Urinary bladder (tissue), 4 donors: ENCODE measurements around the gene CCDC3. TPM values are rescaled to one million over a fixed set of nuclear protein-coding genes. Genes with fewer than 3 reads are reported as not detected.
"Not testable (repeated sequence)": the region's sequence is repeated elsewhere in the genome, so short reads cannot be mapped to it uniquely, and the experiment has no call there.

Source experiments
- DNase-seq: peaks from one replicate; pipeline ENCODE4 v3.0.0-alpha.2; 2015; ENCODE audit errors: extremely low spot score
- H3K27ac ChIP-seq: one replicate; pipeline ENCODE4 v1.5.1; 2013; ENCODE audit warnings: low read depth, mild to moderate bottlenecking, moderate library complexity
- H3K36me3 ChIP-seq: one replicate; pipeline ENCODE4 v1.6.1; 2013; ENCODE audit warnings: mild to moderate bottlenecking, moderate library complexity; ENCODE audit not compliant: insufficient read depth
- H3K4me1 ChIP-seq: one replicate; pipeline ENCODE4 v1.6.1; 2013; ENCODE audit warnings: mild to moderate bottlenecking, moderate library complexity; ENCODE audit not compliant: insufficient read depth
- H3K4me3 ChIP-seq: one replicate; pipeline ENCODE4 v1.5.1; 2013; ENCODE audit warnings: low read depth, low read length
- WGBS: extraction: QIAGEN DNeasy Blood & Tissue Kit; methylation state at CpG from one replicate; pipeline ENCODE4 v1.1.7; 2013; 5-methylcytosine and 5-hydroxymethylcytosine counted together
- polyA plus RNA-seq: library from polyadenylated mRNA; stranded (reverse); fragments of 200-250 nt; gene quantifications from one replicate; pipeline ENCODE4 v1.2.3, GENCODE V29; 2013
- small RNA-seq: library from RNA; depleted of rRNA; stranded (forward); fragments of <200 nt; gene quantifications from one replicate; pipeline ENCODE3, GENCODE V24; 2014
- total RNA-seq: library from RNA; depleted of rRNA; stranded (reverse); fragments of >200 nt; gene quantifications from one replicate; pipeline ENCODE4 v1.2.3, GENCODE V29; 2014
- donor health status: healthy with polysubstance abuse.
- donor health status: healthy.

CCDC3 gene
- total and polyA plus RNA-seq, 2 donors: 22.5 to 30.6 TPM

DNA sequence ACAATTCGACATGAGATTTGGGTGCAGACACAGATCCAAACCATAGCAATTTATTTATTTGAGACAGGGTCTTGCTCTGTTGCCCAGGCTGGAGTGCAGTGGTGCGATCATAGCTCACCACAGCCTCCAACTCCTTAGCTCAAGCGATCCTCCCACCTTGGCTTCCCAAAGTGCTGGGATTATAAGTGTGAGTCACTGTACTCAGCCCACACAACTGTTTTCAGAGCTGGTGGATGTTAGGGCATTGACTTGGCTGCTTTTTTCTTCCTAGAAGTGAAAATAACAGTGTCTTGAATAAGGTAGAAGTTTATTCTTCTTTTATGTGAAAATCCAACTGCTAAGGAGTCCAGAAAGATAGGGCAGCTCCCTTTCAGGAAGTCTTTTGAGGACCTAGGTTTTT is 132.1 kb downstream of the CCDC3 start:
- H3K27ac ChIP-seq: no peak overlapping the region
- DNase-seq: no peak
- WGBS: 82% methylated on average over 3 of the region's 3 CpGs
- H3K4me1 ChIP-seq: no peaks in the 10 kb centered on the region
- no peaks in the 10 kb centered on the region for H3K36me3 ChIP-seq
- no peak overlapping the region for H3K4me3 ChIP-seq

DNA sequence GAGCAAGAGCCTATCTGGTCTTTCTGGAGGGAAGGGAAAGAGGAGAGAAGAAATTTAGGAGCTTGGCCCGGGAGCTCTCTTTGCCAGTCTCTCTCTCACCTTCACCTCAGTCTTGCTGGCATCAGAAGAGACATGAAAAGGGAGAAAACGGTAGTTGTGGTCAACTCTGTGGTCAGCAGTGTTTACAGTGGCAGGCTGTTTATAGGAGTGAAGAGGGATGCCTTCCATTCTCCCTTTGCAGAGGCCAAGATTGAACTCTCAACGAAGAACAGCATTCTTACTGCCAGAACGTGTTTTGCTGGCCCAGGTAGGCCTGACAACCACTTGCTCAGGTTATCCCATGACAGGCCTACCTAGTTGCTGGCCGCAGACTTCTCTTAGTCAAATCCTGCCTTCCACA is 133.3 kb downstream of the CCDC3 start:
- H3K4me3 ChIP-seq: no peak overlapping the region
- WGBS: 57% methylated on average over 5 of the region's 5 CpGs
- no peak overlapping the region for H3K27ac ChIP-seq
- DNase-seq: no peak
- no peaks in the 10 kb centered on the region for H3K36me3 ChIP-seq
- H3K4me1 ChIP-seq: no peaks in the 10 kb centered on the region

DNA sequence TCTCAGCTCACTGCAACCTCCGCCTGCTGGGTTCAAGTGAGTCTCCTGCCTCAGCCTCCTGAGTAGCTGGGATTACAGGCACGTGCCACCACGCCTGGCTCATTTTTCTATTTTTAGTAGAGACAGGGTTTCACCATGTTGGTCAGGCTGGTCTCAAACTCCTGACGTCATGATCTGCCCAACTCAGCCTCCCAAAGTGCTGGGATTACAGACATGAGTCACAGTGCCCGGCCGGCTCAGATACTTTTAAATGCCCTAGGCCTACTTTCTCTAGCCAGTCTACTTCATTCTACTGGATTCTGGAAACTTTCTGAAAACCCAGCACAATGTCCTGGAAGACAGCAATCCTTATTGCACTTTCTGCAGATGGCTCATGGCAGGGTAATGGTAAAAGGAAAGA is 136.0 kb downstream of the CCDC3 start:
- not testable (repeated sequence) for H3K27ac ChIP-seq, H3K4me1 ChIP-seq, DNase-seq, H3K4me3 ChIP-seq, H3K36me3 ChIP-seq
- 90% methylated on average over 6 of the region's 6 CpGs for WGBS

DNA sequence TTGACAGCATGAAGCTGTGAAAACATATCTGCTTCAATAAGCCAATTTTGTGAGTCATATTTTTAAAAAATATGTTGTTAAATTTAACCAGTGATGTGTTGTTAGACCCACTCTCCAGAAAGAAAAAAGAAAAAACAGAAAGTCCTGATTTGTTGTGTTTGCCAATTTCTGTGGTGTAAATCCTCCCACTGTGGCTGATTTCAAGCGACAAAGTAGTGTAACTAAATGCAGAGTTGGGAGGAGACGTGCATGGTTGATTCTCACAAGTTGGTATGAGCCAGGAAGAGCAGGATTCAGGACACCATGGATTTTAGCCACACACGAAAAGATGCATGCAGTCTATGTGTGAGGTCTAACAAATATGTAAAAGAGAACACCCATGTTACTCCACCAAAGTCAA is 139.1 kb downstream of the CCDC3 start:
- Histone ChIP-seq H3K27ac (no peak overlapping the region), H3K4me3 (no peak overlapping the region), H3K36me3 (no peaks in the 10 kb centered on the region), H3K4me1 (no peaks in the 10 kb centered on the region)
- WGBS: 83% methylated on average over 3 of the region's 3 CpGs
- DNase-seq: no peak

DNA sequence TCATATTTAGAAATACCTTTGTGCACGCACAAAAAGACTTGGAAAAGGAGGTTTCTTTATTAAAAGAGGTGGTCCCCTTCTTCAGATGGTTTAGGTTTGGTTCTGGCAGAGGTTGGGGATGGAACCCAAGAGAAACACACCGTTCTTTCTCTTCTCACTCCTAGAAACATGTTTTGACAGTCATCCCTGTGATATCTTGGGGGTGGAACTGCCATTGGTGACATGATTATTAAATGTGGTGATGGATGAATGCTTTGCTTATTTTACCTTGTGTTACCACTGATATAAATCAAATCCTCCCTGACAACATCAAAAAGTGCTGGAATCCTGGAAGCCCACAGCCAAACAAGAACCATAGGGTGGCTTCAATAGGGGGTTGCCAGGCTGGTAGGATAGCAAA is 146.5 kb downstream of the CCDC3 start:
- Histone ChIP-seq H3K36me3 (no peaks in the 10 kb centered on the region), H3K27ac (no peak overlapping the region), H3K4me1 (no peaks in the 10 kb centered on the region), H3K4me3 (no peak overlapping the region)
- no peak for DNase-seq
- 36% methylated on average over 2 of the region's 2 CpGs for WGBS

DNA sequence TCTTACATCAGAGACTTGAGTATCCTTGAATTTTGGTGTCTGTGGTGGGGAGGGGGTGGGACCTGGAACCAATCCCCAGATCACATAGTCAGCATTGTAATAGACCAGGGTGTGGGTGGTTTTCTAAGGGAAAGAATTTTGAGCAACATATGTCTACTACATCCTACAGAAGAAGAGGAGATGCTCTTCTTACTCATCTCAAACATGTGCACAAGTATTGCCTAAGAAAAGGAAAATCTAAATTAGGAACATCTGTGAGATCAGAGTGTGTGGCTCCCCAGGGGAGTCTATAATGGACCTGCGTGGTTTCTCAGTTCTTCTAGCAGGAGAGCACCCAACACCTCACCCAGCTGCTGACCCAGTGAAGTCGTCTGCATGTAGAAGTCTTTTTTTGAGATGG is 148.8 kb downstream of the CCDC3 start:
- H3K36me3 ChIP-seq: no peaks in the 10 kb centered on the region
- 95% methylated on average over 2 of the region's 2 CpGs for WGBS
- no peak for DNase-seq
- no peak overlapping the region for H3K4me3 ChIP-seq
- H3K4me1 ChIP-seq: peaks cover 2% of the 10 kb centered on the region
- H3K27ac ChIP-seq: no peak overlapping the region

DNA sequence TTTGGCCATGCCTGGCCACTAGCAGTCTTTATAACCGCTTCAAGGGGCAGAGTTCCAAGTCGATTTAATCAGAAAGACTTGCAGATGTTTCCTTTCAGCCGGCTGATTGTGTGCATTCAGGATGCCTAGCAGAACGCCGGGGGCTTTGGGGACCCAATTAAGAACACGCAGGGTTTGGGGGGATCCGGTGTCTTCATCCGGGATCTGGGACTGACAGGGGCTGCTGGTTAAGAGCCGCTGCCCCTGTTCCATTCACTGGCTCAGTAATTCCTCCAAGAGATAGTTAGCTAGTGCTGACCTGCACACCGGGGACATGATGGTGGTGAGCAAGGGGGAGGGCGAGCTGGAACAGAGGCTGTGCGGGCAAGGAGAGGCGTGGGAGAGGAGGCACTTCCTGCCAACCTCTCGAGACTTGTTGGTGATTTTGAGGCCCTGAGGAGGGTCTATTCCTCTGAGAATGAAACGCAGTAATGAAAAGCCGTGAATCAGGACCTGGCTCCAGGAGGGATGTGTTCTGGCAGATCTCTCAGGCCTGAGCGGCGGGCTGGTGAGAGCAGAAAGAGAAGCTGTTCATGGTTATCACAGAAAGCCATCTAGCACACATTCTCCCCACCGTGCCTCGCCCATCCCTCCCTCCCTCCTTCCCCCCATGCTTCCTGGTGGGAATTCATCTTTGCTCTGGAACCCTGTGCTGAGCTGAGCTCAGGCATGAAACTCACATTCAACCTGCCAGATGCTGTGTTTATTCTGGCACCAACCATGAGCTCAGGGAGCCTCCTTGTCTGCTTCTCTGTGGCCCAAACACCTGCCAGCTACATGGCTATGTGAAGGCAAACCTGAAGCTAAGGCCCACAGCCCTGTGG is 152.0 kb downstream of the CCDC3 start:
- no peak overlapping the region for H3K4me3 ChIP-seq
- H3K36me3 ChIP-seq: no peaks in the 10 kb centered on the region
- WGBS: 28% methylated on average over 20 of the region's 20 CpGs
- no peak overlapping the region for H3K27ac ChIP-seq
- DNase-seq: peak; percentile 76
- peaks cover 2% of the 10 kb centered on the region for H3K4me1 ChIP-seq

DNA sequence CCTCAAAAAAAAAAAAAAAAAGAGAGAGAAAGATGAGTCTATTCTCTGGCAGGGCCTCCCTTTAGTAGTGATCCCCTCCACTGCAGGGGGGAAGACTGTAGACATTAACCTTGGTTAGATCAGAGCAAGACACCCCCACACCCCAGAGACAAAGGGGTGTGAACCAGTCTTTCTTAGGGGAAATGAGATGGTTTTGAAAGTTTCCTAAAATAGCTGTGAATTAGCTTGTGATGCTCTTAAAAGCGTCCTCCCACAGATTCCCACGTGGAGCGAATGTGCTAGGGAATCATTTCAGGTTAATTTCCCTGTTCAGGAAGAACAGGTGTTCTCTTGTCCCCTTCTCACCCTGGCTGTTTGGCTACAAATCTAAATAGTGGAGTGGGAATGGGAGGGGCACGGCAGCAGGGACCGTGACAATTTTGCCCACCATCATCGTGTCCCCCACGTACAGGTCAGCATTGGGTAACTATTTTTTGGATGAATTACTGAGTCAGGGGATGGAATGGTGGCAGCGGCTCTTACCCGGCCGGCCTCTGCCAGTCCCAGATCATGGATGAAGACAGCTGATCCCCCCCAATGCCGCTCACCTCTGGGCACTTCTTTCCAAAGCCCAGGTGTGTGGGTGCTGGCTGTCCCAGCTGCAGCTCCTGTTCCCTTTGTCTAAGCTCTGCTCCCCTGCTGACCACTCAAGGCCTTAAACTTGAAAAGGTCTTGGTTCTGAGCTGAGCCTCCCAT is 152.9 kb downstream of the CCDC3 start:
- no peak for DNase-seq
- Histone ChIP-seq H3K36me3 (no peaks in the 10 kb centered on the region), H3K4me1 (peaks cover 3% of the 10 kb centered on the region), H3K27ac (no peak overlapping the region), H3K4me3 (no peak overlapping the region)
- WGBS: 88% methylated on average over 11 of the region's 11 CpGs

DNA sequence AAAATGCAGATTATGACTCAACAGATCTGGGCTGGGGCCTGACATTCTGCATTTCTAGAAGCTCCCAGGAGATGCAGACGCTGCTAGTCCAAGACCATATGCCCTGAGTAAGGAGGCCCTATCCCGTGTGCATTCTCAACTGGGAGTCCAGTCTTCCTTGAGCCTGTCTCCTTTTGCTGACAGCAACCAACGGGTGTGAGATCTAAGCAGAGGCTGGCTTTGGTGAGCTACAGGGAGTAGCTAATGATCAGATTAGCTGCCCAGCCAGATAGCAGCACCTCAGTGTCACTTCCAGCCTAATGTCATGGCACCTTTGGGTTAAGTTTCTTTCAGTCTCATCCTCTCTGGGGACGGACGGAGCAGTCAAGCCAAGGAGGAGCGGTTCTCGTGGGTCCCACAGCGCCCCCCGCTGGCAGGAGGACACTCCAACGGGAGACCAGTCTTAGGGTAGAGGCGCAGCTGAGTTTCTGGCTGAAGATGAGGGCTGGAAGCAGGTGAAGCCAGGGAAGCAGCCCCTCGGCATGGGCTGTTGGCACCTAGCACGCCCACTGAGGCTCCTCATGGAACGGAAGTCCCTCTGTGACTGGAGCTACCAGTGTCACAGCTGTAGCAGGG is 154.0 kb downstream of the CCDC3 start:
- H3K36me3 ChIP-seq: no peaks in the 10 kb centered on the region
- no peak overlapping the region for H3K4me3 ChIP-seq
- peaks cover 3% of the 10 kb centered on the region for H3K4me1 ChIP-seq
- no peak for DNase-seq
- WGBS: 81% methylated on average over 14 of the region's 14 CpGs
- H3K27ac ChIP-seq: no peak overlapping the region

DNA sequence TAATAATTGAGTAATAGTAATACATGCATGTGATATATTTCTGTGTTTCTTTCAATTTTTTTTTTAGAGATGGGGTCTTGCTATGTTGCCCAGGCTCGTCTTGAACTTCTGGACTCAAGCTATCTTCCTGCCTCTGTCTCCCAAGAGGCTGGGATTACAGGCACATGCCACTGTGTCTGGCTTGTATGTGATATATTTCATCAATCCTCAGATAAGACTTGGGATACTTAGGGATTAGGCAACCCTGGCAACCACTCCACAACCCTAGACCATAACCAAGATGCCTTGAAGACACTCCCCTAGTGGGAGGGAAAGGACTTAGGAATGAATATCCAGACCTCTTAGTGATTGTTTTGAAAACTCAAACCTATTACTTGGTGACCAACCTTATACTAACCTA is 154.8 kb downstream of the CCDC3 start:
- Histone ChIP-seq H3K4me3 (no peak overlapping the region), H3K4me1 (peaks cover 3% of the 10 kb centered on the region), H3K36me3 (no peaks in the 10 kb centered on the region), H3K27ac (no peak overlapping the region)
- DNase-seq: no peak
- WGBS: 46% methylated on average over 1 of the region's 1 CpG

Small RNA genes lying within 50 kb of the gene (small RNA-seq; reads per million reads assigned to genes)
- gene RNA5SP300: not detected

Other genes starting within 250 kb of the CCDC3 start
- gene OPTN, start 98.5 kb upstream of the CCDC3 start, total RNA-seq: 38.5 TPM
- gene OPTN, start 98.5 kb upstream of the CCDC3 start, polyA plus RNA-seq: 54.9 TPM
- gene MCM10, start 159.8 kb upstream of the CCDC3 start, total RNA-seq: 4.5 TPM
- 0.14 TPM for gene MCM10, start 159.8 kb upstream of the CCDC3 start, polyA plus RNA-seq
- gene UCMA, start 232.7 kb upstream of the CCDC3 start, total RNA-seq: not detected
- gene UCMA, start 232.7 kb upstream of the CCDC3 start, polyA plus RNA-seq: not detected